EH (cell line): Measurements from ENCODE around the gene MKNK2.
"Not testable (repeated sequence)": the region's sequence is repeated elsewhere in the genome, so short reads cannot be mapped to it uniquely, and the experiment has no call there.

Experiments
- DNase-seq: peaks from one replicate; pipeline ENCODE4 v3.0.0-alpha.2; 2015; ENCODE audit warnings: low read depth

Gene MKNK2

DNA sequence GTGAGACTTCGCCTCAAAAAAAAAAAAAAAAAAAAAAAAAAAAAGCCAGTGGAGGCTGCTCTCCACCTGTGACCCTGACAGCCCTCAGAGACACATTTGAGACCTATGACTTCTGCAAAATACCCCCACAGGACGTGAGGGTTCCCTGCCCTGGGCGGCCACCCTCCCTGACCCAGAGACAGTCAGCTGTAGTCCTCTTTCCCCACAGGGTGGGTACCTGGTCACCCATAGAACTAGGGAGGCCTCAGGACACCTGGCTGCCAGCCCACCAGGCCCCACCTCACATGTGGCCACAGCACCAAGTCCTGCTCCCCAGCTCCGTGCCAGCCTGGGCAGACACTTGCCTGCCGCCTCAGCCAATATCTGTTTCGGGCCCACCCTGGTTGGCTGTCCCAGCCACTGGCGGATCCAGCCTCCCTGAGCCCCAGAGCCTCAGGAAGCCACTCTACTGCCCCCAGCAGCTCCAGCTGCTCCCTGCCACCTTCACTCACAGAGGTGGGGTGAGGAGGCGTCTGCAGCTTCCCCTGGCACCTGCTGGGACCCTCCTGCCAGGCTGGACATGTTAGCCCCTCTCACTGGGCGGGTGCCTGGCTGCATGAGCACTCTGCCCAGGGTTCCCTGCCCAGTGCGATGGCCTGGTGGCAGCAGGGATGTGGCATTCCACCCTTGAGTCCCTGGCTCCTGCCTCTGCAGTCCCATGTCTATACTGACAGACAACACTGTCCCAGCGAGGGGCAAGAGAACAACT lies 6.9 kb downstream of the MKNK2 start:
- DNase-seq, result no peak

DNA sequence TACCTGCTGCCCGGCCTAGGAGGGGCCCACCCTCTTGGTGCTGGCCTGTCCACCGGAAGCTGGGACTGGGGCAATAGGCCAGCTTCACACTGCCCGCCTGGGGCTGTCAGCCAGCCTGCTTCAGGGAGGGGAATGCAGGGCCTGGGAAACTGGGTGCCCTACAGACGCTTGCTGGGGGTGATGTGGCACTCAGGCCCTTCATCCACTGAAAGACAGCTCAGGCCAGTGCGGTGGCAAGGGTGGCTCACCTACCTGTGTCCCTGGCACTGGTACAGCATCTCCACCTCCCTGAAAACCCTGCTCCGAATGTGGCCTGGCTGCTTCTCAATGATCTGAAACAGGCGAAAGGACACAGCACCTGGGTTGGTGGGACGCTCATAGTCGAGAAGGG lies 7.8 kb downstream of the MKNK2 start:
- no peak for DNase-seq

DNA sequence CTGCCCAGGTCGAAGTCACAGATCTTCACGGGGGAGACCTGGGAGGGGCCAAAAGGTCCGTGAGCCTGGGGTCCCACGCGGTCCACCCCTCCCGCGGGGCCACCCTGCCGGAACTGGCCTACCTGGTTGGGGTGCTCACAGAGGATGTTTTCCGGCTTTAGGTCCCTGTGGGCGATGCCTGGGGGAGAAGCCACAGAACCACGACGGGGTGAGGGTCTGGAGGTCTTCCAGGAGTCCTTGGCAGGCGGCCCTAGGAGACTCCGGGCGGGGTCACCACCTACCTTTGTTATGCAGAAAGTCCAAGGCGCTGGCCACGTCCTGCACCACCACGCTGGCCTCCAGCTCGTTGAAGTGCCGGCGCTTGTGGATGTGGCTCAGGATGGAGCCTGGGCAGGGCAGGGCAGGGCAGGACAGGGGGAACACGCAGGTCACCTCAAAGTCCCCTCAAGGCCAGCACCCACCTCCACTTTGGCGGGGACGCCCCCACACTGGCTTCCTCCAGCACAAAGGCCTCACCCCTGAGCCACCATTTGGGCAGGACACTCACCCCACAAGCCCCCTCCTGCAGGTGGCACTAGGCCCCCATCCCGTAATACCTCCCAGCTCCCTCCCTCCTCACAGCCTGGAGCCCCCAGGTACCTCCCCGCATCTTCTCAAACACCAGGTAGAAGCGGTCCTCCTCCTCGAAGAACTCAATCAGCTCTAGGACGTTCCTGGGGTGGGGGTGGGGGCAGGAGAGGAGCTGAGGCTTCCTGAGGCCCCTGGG lies 8.4 kb downstream of the MKNK2 start:
- no peak for DNase-seq

DNA sequence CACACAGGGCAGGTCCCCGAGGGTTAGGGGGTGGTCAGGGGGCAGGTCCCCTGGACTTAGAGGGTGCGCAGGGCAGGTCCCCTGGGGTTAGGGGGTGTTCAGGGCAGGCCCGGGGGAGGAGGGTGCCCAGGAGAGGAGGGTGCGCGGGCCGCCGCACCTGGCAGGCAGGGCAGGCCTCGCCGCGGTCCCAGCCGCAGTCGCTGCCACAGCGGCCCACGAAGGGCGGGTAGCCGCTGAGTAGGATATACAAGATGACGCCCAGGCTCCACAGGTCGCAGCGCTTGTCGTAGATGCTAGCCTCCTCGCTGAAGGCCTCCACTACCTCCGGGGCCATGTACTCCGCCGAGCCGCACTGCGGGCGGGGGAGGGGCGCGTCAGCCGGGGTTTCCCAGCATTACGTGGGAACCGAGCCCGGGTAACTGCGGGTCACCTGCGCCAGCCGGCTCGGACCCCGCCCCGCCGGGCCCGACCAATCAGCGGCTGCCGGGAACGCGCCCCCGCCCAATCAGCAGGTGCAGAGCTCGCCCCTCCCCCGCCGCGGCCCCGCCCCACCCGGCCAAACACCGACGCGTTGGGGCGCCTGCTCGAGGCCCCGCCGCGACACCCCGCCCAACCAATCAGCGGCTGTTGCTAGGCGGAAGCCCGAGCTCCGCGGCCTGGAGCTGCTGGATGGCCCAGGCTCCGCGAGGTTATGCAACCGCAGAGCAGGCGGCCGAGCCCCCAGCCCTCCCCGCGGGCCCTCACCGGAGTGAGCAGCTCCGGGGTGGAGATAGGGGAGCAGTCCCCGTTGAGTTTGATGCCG lies 9.2 kb downstream of the MKNK2 start:
- peak; percentile 72 for DNase-seq

DNA sequence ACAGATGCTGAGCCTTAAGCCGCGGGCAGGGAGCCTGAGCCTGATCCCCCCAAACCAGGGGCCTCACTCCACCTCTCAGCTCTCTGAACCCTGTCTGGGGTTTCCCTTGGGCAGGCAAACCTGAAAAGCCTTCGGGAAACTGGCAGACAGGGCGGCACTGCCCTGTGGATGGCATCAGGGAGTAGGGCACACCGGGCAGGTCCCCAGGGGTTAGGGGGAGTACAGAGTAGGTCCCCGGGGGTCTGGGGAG lies 9.7 kb downstream of the MKNK2 start:
- DNase-seq, result no peak

DNA sequence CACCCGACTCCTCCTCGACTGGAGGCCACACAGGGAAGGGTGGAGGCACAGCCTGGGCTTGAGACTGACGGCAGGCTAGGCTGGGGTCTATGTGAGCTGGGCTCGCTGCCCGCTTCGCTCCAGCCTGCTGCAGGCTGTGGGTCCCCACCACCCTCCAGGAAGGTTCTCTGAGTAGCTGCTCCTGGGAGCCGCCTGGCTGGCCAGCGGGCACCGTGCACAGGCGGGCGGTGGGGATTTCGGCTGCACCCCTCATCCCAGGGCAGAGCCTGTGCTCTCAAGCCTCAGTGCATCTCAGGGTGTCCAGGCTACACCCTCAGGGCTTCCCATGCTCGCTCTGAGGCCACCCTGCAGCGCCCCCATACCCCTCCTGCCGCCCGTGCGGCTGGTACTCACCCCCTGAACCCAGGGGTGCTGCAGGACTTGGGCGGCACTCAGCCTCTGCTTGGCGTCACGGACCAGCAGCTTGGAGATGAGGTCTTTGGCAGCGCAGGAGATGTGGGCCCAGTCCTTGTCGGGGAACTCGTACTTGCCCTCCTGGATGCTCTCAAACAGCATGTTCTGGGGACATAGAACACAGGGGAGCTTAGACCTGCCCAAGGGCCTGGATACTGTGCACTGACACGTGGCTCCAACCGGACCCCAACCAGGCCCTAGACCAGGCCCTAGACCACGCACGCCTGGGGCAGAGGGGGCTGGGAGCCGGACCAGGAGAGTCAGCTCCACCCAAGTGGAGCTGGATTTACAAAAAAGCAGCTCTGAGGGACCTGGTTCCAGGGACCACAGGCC lies 10.2 kb downstream of the MKNK2 start:
- no peak for DNase-seq

DNA sequence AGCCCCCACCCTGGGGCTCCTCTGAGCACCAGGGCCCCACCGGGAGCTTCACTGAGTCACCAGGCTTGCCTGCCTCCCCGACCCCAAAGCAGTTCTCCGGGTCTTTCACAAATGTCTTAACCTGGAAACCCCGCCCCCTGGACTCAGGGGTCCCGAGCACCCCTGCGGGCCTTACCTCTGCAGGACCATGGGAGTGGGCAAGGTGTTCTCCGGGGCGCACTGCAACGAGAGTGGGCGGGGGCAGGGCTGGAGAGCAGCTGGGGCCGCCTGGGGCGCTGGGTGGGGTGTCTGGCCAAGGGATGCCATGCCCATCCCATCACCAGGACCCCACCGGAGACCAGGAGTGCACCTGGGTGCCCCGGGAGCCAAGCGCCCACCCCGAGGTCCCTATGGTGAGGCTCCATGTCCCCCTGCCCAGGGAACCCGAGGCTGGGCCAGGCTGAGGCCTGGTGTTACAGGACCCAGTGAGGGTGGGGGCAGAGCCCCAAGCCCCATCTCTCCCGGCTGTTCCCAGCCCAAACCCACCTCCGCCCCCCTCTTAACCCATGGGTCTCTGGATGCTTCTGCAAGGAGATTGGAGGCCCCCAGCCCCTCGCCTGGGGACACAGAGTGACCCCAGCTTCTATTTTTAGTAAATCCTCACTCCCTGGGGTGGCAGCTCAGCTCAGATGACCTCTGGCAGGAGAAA lies 10.9 kb downstream of the MKNK2 start:
- DNase-seq, result no peak

DNA sequence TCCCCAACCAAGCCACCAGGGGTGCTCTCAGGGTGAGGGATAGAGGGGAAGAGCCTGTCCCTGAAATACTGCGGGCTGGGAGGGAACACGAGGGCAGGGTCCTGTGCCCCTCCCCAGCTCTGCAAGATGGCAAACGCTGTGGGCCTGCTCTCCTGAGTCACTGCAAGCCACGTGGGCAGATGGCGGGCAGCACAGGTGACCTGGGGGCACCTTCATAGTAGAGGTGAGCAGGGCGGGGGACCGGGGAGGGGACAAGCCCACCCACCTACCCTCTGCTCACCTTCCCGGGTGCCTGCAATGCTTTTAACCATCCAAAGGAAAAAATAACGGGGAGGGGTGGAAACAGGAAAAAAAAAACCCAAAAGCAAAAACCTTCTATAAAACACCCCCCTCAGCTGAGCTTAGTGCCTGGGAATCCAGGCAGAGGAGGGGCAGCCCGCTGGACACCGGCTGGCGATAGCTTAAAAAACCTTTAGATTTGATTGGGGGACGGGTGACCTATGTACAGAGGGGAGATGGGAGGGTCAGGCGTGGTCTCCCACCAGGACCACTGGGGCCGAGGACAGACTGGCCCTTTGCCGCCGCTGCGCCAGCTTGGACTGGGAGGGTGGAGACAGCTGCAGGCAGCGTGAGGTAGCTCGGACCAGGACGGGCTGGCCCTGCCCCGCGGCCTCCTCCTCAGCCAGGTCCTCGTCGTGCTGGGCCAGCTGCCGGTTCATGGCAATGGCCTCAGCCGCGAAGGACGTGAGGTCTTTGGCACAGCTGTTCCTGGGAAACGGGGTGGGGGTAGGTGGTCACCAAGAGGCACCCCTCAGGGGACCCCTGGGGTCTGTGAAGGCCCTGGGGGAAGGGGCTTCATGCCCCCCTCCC lies 11.7 kb downstream of the MKNK2 start:
- DNase-seq, result no peak

DNA sequence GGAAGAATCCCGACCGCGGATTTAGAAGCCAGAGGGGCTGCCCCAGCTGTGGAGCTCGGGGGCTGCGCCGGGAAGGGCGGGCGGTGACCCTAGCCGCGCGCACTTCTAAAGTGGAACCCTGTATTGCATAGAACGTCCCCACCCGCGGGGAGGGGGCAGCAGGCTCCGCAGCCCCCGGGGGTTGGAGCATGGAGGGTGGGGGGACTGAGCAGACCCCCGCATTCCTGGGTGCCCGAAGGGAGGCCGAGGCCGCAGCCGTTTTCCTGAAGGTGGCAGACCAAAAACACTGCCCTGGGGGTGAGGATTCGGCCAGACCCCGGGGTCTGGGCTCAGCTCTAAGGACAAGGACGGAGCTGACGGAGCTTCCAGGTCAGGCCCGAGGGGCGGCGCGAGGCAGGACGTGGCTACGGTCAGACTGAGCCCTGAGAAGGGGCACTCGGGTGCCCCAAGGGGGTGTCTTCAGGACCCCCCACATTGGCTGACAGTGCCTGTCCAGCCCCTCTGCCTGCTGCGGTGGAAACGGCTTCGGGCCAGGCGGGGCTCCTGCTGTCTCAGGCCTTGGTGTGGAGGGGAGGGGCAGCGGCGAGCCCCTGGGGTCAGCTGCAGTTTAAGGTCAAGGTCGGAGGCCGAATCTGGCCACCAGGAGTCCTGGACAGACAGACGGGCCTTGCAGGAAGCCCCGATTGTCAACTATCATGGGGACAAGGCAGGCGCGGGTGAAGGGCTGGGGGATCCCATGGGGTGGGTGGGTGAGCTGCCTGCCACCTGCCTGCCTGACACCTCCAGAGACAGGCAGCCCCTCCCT lies 12.6 kb downstream of the MKNK2 start:
- no peak for DNase-seq

DNA sequence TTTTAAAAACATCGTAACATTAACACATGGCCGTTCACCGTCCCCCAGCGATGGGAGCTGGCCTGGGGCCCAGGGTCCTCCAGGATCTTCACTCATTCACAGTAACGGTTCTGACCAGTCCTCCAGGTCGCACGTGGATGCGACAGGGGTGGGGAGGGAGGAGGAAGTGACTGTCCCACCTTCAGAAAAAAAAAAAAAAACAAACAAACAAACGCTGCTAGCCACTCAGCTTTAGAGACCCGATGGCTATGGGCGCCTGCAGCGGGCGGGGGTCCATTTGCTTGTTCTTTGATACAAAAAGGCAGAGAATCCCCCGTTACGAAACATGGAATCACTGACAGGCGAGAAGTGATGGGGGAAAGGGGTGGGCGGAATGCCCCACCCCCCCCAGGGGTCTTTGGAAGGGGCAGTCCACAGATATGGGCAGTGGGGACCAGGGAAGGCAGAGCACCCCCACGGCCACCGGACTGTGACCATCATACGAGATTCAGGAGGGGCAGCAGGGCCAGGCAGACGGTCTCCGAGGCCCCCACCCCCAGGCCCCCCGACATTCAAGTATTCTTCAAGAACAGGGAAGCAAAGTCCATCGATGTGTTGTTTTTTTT lies 13.3 kb downstream of the MKNK2 start:
- no peak for DNase-seq

DNA sequence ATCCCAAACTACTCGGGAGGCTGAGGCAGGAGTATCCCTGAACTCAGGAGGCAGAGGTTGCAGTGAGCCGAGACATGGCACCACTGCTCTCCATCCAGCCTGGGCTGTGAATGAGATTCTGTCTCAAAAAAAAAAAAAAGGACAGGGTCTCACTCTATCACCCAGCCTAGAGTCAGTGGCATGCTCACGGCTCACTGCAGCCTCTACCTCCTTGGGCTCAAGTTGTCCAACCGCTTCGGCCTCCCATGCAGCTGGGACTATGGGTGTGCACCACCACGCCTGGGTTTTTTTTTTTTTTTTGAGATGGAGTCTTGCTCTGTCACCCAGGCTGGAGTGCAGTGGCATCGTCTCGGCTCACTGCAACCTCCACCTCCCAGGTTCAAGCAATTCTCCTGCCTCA lies 14.6 kb downstream of the MKNK2 start:
- no peak for DNase-seq

DNA sequence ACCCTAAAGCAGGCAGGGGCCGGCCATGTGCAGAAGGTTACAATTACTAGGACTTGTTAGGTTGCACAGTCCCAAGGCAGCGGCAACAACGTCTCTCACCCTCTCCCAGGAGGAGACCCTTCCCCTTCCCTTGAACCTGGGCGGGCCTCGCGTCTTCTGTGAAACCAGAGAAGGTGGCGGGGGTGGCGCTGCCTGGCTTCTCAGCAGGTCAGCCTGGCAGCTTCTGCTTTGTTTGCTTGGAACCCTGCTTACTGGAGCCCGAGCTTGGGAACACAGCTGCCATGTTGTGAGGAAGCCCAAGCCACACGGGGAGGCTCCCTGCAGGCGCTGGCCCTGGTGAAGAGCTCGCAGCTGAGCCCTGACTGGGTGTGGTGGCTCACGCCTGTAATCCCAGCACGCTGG lies 15.5 kb downstream of the MKNK2 start:
- no peak for DNase-seq

DNA sequence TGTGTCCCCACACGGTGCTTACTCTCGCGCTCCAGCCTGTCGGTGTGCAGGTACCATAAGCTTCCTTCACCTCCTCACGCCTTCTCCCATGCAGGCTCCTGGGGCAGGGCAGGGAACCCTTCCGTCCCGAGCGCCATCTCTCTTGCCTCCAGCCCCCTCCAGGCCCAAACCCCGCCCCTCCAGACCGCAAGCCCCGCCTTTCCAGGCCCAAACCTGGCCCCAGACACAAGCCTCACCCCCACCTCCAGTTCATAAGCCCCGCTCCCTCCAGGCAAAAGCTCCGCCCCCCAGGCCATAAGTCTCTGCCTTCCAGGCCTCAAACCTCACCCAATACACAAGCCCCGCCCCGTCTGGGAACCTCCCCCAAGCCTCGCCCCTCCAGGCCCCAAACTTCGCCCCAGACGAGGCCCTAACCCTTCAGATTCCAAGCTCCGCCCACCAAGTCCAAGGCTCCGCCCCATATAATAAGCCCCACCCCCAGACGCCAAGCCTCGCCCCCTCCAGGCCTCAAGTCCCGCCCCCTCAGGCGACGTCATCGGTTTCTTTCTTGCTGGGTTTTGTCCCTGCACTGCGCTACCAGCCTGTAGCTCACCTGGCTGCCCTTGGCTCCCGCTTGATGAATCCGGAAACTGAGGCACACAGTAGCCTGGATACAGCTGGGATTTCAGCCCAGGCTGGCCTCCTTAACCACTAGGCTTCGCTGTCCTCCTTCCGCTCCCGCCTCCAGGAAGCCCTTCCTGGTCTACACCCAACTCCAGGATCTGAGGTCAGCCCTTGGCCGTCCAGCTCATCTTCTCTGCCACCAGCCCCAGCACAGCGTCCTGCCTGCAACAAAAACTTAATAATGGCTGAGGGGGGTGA lies 16.1 kb downstream of the MKNK2 start:
- peak; percentile 34 for DNase-seq

DNA sequence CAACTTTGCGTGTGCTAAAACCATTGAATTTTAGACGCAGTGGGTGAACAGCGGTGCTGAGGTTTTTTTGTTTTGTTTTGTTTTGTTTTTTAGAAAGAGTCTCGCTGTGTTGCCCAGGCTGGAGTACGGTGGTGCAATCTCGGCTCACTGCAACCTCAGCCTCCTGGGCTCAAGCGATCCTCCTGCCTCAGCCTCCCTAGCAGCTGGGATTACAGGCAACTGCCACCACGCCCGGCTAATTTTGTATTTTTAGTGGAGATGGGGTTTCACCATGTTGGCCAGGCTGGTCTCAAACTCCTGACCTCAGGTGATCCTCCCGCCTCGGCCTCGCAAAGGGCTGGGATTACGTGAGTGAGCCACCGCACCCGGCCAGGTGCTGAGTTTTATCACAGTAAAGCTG lies 16.8 kb downstream of the MKNK2 start:
- DNase-seq, result not testable (repeated sequence)

DNA sequence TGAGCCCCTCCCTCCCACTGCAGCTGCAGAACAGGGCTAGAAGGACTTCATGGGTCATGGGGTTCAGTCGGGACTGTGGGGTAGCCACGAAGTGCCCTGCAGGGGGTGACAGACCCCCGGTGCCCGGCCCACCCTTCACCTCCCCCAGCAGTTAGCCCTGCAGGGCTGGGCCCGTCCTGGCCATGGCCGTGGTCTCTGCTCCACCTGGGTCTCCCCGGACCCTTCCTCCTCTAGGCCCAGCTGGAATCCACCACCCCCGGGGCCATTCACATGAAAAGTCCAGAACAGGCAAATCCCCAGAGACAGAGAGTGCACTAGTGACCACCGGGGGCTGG lies 17.3 kb downstream of the MKNK2 start:
- DNase-seq, result no peak

DNA sequence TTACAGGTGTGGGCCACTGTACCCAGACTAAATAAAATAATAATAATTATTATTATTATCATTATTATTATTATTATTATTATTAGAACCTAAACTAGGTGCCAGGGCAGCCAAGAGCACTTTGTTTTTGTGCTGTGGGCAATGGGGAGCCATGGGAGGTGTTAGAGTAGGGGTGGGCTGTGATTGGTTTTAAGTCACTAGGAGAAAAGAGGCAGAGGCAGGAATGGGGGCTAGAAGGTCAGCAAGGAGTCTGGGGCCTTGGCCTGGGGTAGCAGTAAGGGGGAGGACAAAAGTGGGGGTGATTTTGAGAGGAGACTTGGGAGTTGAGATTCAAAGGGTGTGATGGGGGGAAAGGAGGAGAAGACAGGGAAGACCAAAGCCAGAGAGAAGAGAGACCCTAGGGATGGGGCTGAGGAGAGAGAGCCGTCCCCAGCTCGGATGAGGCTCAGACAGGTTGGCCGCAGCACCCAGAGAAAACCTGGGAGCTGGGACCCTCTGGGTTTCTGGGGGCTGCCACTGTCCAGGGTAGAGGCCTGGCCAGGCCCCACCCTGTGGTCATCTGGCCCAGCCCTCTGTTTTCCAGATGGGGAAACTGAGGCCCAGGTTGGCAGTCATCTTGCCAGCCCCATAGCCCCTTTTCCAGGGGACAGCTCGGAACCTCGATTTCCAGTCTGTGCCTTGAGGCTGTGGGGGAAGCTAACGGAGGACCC lies 17.8 kb downstream of the MKNK2 start:
- no peak for DNase-seq

DNA sequence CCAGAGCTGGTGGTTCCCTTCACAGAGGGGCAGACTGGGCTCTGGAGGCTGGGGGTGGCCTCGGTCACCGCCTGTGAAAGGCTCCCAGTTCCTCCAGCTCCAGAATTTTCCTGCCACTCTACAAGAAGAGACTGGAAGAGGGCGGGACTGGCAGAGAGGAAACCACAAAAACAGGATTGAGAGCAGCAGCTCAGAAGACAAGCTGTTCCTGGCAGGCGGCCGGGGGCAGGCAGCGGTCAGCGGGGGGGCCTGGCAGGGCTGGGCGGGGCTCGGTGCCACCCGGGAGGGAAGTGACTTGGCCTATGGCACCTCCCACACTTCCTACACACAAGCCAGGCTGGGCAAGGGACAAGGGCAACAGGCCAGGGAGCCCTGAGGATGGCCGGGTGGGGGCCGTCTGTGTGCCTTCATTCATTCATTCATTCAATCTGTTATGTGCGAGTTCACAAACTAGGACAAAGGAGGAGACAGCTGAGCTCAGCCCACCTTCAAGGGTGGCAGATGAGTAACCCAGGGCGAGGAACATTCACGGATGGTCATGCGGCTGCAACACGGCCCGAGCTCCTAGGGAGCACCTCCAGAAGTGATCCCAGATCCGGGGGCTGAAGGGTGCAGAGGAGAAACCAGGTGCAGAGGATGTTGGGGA lies 18.6 kb downstream of the MKNK2 start:
- DNase-seq, result peak; percentile 93

DNA sequence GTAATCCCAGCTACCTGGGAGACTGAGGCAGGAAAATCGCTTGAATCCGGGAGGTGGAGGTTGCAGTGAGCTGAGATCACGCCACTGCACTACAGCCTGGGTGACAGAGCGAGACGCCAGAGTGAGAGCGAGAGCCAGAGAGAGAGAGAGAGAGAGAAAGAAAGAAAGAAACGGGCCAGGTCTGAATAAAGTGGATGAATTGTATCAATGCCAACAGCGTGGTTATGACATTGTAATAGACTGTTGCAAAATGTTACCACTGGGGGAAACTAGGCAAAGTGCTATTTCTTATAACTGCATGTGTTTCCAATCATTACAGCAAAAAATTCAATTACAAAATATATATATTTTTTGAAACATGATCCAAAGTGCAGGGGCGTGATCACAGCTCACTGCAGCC lies 23.7 kb downstream of the MKNK2 start:
- DNase-seq, result peak; percentile 66
